ENCODE results near the gene SFMBT2.

Gene SFMBT2

GRCh38 chr10:7357193-7357592 lies 53.6 kb downstream of the SFMBT2 start:
- no peak for TF ChIP-seq CTCF (IDR thresholded peaks at IDR 0.05)
- no peak for DNase-seq (ENCODE audit: low spot score)
- no peak overlapping the region for H3K4me3 ChIP-seq
- H3K27ac ChIP-seq, result no peak overlapping the region

DNA sequence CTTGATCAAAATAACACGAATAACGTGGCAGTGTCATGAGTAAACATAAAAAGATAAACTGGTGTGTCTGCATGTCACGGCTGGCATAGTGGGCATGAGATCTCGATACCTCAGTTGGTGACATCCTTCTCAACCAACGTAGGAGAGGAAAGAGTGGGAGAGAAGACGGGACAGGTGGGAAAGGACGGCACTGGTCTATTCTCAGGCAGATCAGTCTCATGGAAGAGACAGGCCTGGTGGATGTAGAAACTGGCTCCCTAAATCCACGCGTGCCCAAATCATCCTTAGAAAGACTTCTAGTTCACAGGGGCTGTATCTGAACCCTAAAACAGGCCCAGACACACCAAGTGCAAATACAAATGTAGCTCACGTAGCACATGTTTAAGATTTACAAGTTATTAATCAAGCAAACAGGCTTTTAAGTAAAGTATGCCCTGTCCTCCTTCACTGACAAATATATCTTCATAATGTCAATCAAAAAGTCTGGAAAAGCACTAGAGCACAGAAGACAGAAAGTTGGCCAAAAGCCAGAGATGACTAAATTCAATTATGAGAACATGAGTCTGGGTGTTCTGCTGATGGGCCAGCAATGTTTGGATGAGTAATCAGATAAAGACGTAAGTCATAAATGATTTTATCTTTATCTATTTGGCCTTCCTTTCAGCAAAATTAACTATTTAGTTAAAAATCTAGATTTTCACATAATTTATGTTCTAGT lies 56.3 kb downstream of the SFMBT2 start:
- no peak for DNase-seq (ENCODE audit: low spot score)
- no peak overlapping the region for H3K4me3 ChIP-seq
- no peak for TF ChIP-seq CTCF (IDR thresholded peaks at IDR 0.05)
- H3K27ac ChIP-seq, result no peak overlapping the region

DNA sequence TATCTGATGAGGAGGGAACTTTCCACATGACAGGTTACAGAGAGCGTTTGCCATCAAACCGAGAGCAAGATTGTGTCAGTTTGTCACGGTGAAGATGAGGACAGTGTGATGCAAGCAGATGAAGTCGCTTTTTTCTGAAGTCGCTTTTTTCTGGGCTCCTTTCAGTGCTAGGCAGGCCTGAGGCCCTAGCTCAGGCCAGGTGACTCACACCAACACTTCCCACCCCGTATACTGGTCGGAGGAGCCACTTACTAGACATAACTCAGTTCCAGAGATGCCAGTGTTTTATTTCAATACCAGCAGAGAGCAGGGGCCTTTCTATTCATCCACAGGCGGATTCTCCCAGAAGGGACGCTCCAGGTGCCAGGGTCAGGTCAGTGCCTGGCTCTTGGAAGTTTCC lies 58.9 kb downstream of the SFMBT2 start:
- no peak for TF ChIP-seq CTCF (IDR thresholded peaks at IDR 0.05)
- no peak for DNase-seq (ENCODE audit: low spot score)
- H3K4me3 ChIP-seq, result no peak overlapping the region
- no peak overlapping the region for H3K27ac ChIP-seq

DNA sequence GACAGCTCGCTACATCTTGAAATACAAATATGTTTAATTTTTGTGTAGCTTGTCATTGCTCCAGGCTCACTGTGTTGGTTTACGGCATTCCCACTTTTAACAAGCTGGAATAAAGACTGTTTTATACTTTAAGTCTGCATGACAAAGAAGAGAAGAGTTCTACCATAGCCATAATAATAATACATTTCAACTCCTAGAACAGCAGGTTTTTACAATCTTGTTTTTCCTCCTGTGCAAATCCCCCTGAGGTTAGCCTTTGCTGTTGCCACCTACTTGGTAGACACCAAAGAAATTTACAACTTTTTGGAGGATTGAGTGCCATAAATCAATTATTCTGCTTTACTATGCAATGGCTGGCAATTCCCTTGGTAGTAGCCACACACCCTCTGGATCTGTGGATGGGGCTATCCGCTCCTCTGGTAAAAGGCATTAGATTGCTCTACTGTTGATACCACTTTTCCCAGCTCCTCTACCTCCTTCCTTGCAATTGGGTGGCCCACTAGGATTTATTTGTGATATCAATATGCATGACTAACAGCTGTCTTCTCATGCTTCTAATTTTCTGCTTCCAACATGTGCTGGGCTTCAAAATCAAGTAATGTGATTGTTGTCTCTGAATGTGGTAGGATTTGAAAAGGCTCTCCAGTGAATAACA lies 60.2 kb downstream of the SFMBT2 start:
- Histone ChIP-seq H3K4me3 (no peak overlapping the region), H3K27ac (no peak overlapping the region)
- no peak for TF ChIP-seq CTCF (IDR thresholded peaks at IDR 0.05)
- no peak for DNase-seq (ENCODE audit: low spot score)

DNA sequence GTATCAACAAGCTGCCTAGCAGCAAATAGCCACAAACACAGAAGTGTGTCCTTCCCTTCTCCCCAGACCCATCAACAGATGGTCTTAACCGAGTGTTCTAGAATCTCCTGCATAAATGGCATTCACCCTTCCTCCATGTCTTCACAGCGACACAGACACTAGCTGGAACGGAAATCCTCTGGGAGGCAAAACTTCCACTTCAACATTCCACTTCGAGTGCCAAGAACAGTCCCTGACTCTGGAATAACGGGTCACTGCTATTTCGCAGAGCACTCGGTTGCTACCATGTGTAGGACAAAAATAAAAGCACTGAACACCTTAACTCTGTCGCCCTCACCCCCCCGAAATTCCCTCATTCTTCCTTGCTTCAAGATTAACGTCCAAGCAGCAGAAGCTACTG lies 65.1 kb downstream of the SFMBT2 start:
- no peak for DNase-seq (ENCODE audit: low spot score)
- TF ChIP-seq CTCF (IDR thresholded peaks at IDR 0.05), result no peak
- no peak overlapping the region for H3K4me3 ChIP-seq
- no peak overlapping the region for H3K27ac ChIP-seq

- no peak for DNase-seq (ENCODE audit: low spot score)
- Histone ChIP-seq H3K27ac (no peak overlapping the region), H3K4me3 (no peak overlapping the region)
- TF ChIP-seq CTCF (IDR thresholded peaks at IDR 0.05), result no peak
Observed at GRCh38 chr10:7343040-7343439, 67.8 kb downstream of the SFMBT2 start.

Data from coronary artery (tissue), 2 donors.